GM21737 (cell line): Measurements from ENCODE around the gene LYPD1.

ENCODE experiments used
- ATAC-seq: cut with Tn5 transposase; IDR thresholded peaks from one replicate; pipeline ENCODE4 v1.9.1; 2021; ENCODE audit warnings: mild to moderate bottlenecking, moderate library complexity; ENCODE audit not compliant: unreplicated experiment

LYPD1 gene

GRCh38 chr2:132668987-132669907 is 758 bp downstream of the LYPD1 start:
- no peak for ATAC-seq

- ATAC-seq: no peak
Measured at GRCh38 chr2:132668189-132668823, 1.7 kb downstream of the LYPD1 start.

- ATAC-seq: no peak
Measured at GRCh38 chr2:132667706-132668105, 2.3 kb downstream of the LYPD1 start.

GRCh38 chr2:132665401-132666140 is 4.4 kb downstream of the LYPD1 start:
- ATAC-seq: no peak

GRCh38 chr2:132664096-132664495 is 5.9 kb downstream of the LYPD1 start:
- no peak for ATAC-seq

- ATAC-seq: no peak
Measured at GRCh38 chr2:132662732-132663131, 7.3 kb downstream of the LYPD1 start.

- no peak for ATAC-seq
Measured at GRCh38 chr2:132659331-132659730, 10.7 kb downstream of the LYPD1 start.

- no peak for ATAC-seq
Measured at GRCh38 chr2:132656266-132656975, 13.6 kb downstream of the LYPD1 start.

GRCh38 chr2:132654968-132655367 is 15.0 kb downstream of the LYPD1 start:
- no peak for ATAC-seq

GRCh38 chr2:132654335-132654734 is 15.7 kb downstream of the LYPD1 start:
- no peak for ATAC-seq

- no peak for ATAC-seq
Measured at GRCh38 chr2:132652474-132652873, 17.5 kb downstream of the LYPD1 start.

- ATAC-seq: no peak
Measured at GRCh38 chr2:132651115-132652045, 18.6 kb downstream of the LYPD1 start.

GRCh38 chr2:132646540-132647108 is 23.4 kb downstream of the LYPD1 start:
- no peak for ATAC-seq

- no peak for ATAC-seq
Measured at GRCh38 chr2:132645722-132646539, 24.1 kb downstream of the LYPD1 start.

GRCh38 chr2:132645176-132645575 is 24.8 kb downstream of the LYPD1 start:
- no peak for ATAC-seq

GRCh38 chr2:132642415-132642814 is 27.6 kb downstream of the LYPD1 start:
- ATAC-seq: no peak

- ATAC-seq: no peak
Measured at GRCh38 chr2:132641819-132642218, 28.2 kb downstream of the LYPD1 start.

GRCh38 chr2:132640116-132640515 is 29.9 kb downstream of the LYPD1 start:
- ATAC-seq: no peak
